ENCODE measurements around the gene CRYBA4. TPM values are rescaled to one million over a fixed set of nuclear protein-coding genes. Genes with fewer than 3 reads are reported as not detected.

The CRYBA4 gene
- not detected in 2 replicates for total RNA-seq

GRCh38 chr22:26621663-26622062 lies at the start of gene CRYBA4:
Gene CRYBA4 (plus strand): TSS chr22:26621963. CDS start chr22:26622597, 634 bp downstream.

GRCh38 chr22:26589845-26590736 lies 31.7 kb upstream of the CRYBA4 start, which contains the start of gene TPST2:
Gene TPST2 (minus strand): TSS chr22:26590132. CDS start chr22:26541630, 48,502 bp downstream.

GRCh38 chr22:26617271-26618199 lies 4.2 kb upstream of the CRYBA4 start, which contains the start of gene CRYBB1:
Gene CRYBB1 (minus strand): TSS chr22:26618027. CDS start chr22:26616319, 1,708 bp downstream.

GRCh38 chr22:26656891-26657851 lies 35.4 kb downstream of the CRYBA4 start, which contains the start of gene MIAT:
Gene MIAT (plus strand): TSS chr22:26657588.

Other genes with a start within 250 kb of the CRYBA4 start
- 1.8 TPM in 2 replicates for gene ASPHD2, start 192.7 kb upstream of the CRYBA4 start, total RNA-seq
- 20.3 and 26.9 TPM in 2 replicates for gene HPS4, start 138.2 kb upstream of the CRYBA4 start, total RNA-seq
- 9.4 and 11.5 TPM in 2 replicates for gene SRRD, start 138.1 kb upstream of the CRYBA4 start, total RNA-seq
- 29.8 and 36.2 TPM in 2 replicates for gene TFIP11, start 109.5 kb upstream of the CRYBA4 start, total RNA-seq
- gene TPST2, start 31.8 kb upstream of the CRYBA4 start, total RNA-seq, result 18.9 and 23.4 TPM in 2 replicates
- not detected in 2 replicates for gene CRYBB1, start 3.9 kb upstream of the CRYBA4 start, total RNA-seq
- 0.53 and 0.75 TPM in 2 replicates for gene MIAT, start 35.6 kb downstream of the CRYBA4 start, total RNA-seq

Measured in aortic smooth muscle cell (primary cell).